Muscle layer of colon (tissue), 2 donors: ENCODE data around the gene RRAS2.
"Not testable (repeated sequence)": the region's sequence is repeated elsewhere in the genome, so short reads cannot be mapped to it uniquely, and the experiment has no call there.

Experiments used
- H3K27ac ChIP-seq: one replicate; pipeline ENCODE4 v1.7.0; 2013; ENCODE audit warnings: low read depth, mild to moderate bottlenecking, low read length, moderate library complexity
- H3K27me3 ChIP-seq, 2 donors: one replicate each; pipeline ENCODE4 v1.7.0; 2013; ENCODE audit warnings: low read length in 2 of 2, mild to moderate bottlenecking in 2 of 2; ENCODE audit not compliant: insufficient read depth in 2 of 2, control insufficient read depth in 1 of 2
- H3K36me3 ChIP-seq: one replicate; pipeline ENCODE4 v1.7.0; 2013; ENCODE audit warnings: mild to moderate bottlenecking, low read length; ENCODE audit not compliant: insufficient read depth
- H3K4me1 ChIP-seq: one replicate; pipeline ENCODE4 v1.7.0; 2013; ENCODE audit warnings: mild to moderate bottlenecking, low read length; ENCODE audit not compliant: insufficient read depth
- H3K4me3 ChIP-seq, 2 donors: one replicate each; pipeline ENCODE4 v1.7.0; 2013; ENCODE audit warnings: low read length in 2 of 2, low read depth in 1 of 2, mild to moderate bottlenecking in 1 of 2, moderate library complexity in 1 of 2
- H3K9ac ChIP-seq: one replicate; pipeline ENCODE4 v1.7.0; 2013; ENCODE audit warnings: low read length
- H3K9me3 ChIP-seq: one replicate; pipeline ENCODE4 v1.7.0; 2013; ENCODE audit warnings: mild to moderate bottlenecking, low read length
- donor health status: abdominal sarcoma.
- donor health status: Adenocarcinoma of cecum.

Gene RRAS2

DNA sequence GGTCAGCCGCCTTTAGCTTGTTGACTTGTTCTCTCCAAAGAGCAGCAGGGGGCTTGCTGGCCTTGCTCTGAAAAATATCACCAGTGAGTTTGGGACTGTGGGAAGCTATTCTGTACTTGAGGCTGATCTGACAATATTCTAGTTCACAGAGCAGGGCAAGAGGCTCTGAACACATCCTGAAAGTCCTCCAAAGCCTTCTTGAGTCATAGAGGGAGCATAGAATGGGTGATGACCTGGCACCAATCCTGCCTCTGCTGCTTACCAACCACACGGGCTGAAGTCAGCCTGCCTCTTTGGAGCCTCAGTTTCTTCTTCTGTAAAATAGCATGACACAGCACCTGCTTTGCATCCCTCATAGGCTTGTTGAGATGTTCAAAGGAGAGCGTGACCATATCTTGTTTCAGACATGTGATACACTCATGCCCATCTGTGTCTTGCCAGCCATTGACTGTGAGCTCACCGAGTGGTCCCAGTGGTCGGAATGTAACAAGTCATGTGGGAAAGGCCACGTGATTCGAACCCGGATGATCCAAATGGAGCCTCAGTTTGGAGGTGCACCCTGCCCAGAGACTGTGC, 96.6 kb downstream of the RRAS2 start:
- H3K36me3 ChIP-seq, result no peaks in the 10 kb centered on the region
- no peak overlapping the region for H3K27ac ChIP-seq
- no peak overlapping the region for H3K9ac ChIP-seq
- H3K9me3 ChIP-seq, result no peaks in the 10 kb centered on the region
- H3K4me3 ChIP-seq, result no peak overlapping the region
- H3K4me1 ChIP-seq, result peaks cover 5% of the 10 kb centered on the region
- H3K27me3 ChIP-seq, result no peaks in the 10 kb centered on the region

DNA sequence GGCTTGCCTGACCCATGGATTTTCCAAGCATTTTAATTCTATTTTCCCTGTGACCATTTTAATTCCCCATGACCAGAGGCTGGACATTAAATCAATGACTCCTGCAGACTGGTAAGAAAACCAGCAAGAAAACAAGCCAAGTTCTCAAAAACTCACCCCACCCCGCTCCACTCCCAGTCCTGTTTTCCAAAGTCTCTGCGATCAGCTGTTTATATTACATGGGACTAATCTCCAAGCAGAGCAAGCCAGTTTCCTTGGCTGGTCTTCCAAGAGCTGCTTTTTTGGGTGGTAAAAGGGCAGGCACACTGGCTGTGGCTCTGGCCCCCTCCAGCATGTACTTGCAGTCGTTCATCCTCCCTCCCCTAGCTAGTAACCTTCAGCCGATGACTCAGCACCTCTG, 97.9 kb downstream of the RRAS2 start:
- H3K9me3 ChIP-seq, result no peaks in the 10 kb centered on the region
- H3K36me3 ChIP-seq, result no peaks in the 10 kb centered on the region
- H3K4me1 ChIP-seq, result peaks cover 5% of the 10 kb centered on the region
- H3K27me3 ChIP-seq, result no peaks in the 10 kb centered on the region
- H3K4me3 ChIP-seq, result no peak overlapping the region
- H3K9ac ChIP-seq, result no peak overlapping the region
- no peak overlapping the region for H3K27ac ChIP-seq

DNA sequence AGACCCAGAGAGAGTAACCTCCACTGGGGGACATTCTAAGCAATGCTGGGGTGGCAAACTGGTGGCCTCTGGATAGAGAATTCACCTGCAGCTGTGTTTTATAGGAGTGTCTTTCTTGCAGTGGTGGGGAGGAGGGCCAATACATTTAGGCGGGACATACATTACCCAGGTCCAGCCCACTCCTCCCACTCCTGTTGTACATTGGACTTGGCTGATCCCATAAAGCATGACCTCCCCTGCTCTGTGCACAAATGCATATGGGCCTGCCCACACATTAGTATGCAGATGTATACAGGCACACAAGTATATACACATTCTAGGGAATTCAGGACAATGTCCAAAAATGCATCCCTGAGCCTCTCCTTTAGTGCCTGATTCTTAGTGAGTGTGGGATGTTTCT, 99.1 kb downstream of the RRAS2 start:
- no peaks in the 10 kb centered on the region for H3K27me3 ChIP-seq
- no peaks in the 10 kb centered on the region for H3K36me3 ChIP-seq

DNA sequence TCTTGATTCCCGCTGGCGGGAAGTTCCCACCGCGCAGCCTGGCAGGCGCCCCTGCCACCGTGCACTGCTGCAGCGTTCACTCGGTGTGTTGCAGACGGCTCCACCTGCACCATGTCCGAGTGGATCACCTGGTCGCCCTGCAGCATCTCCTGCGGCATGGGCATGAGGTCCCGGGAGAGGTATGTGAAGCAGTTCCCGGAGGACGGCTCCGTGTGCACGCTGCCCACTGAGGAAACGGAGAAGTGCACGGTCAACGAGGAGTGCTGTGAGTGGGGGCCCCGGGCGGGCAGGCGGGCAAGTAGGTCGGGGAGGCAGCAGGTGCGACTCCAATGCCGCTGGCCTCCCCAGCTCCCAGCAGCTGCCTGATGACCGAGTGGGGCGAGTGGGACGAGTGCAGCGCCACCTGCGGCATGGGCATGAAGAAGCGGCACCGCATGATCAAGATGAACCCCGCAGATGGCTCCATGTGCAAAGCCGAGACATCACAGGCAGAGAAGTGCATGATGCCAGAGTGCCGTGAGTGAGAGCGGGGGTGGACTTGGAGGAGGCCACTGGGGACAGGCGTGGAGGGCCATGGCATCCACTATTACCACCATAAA, 99.7 kb downstream of the RRAS2 start:
- Histone ChIP-seq H3K4me1 (peaks cover 5% of the 10 kb centered on the region), H3K9ac (no peak overlapping the region), H3K27me3 (no peaks in the 10 kb centered on the region), H3K36me3 (no peaks in the 10 kb centered on the region), H3K9me3 (no peaks in the 10 kb centered on the region), H3K4me3 (no peak overlapping the region), H3K27ac (no peak overlapping the region)

More for the DNA sequence above, 99.1 kb downstream of the RRAS2 start:
- H3K4me3 ChIP-seq, result no peak overlapping the region
- peaks cover 5% of the 10 kb centered on the region for H3K4me1 ChIP-seq
- no peaks in the 10 kb centered on the region for H3K9me3 ChIP-seq
- no peak overlapping the region for H3K9ac ChIP-seq
- no peak overlapping the region for H3K27ac ChIP-seq

DNA sequence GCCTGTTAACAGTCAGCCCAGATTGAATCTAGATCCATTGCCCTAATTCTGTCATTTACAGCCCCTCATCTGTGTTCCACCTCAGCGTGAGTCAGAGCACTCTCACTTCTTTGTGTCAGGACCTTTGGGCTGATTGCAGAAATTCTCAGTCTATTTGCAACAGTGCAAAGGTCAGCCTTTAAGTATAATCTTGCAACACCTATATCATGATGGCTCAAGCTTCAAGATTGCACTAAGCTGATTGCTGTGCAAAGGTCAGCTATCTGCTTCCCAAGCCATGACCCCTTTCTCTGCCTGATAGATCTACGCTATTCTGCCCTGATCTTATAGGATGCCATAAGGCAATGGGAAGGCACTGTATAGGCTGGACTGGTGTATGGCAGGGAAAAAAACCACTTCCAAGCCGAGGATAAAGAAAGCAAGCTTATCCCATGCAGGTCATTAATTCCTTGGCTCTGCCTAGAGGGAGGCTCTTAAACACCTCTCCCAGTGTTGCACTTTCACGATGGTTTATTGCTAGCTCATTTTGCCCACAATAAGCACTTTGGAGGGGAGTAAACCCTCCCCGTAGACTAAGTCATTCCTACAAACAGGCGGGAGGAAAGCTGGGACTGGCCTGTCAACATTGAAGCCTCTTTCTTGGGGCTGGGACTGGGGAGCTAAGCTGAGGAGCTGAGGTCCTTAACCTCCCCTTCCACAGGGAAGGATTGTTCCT, 100.6 kb downstream of the RRAS2 start:
- Histone ChIP-seq H3K27me3 (no peaks in the 10 kb centered on the region), H3K4me1 (peaks cover 5% of the 10 kb centered on the region), H3K9me3 (no peaks in the 10 kb centered on the region), H3K9ac (no peak overlapping the region), H3K36me3 (no peaks in the 10 kb centered on the region), H3K4me3 (no peak overlapping the region), H3K27ac (no peak overlapping the region)

DNA sequence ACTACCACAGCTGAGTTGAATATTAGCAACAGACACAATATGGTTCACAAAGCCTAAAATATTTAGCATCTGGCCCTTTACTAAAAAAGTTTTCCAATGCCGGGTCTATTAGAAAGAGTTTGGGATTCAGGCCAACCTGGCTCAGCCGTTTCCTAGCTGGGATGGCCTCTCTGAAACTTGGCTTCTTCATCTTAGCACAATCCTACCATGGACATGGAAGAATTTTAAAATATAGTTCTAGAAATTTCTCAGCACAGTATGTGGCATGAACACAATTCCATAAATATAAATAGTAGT, 103.8 kb downstream of the RRAS2 start:
- no peaks in the 10 kb centered on the region for H3K27me3 ChIP-seq

DNA sequence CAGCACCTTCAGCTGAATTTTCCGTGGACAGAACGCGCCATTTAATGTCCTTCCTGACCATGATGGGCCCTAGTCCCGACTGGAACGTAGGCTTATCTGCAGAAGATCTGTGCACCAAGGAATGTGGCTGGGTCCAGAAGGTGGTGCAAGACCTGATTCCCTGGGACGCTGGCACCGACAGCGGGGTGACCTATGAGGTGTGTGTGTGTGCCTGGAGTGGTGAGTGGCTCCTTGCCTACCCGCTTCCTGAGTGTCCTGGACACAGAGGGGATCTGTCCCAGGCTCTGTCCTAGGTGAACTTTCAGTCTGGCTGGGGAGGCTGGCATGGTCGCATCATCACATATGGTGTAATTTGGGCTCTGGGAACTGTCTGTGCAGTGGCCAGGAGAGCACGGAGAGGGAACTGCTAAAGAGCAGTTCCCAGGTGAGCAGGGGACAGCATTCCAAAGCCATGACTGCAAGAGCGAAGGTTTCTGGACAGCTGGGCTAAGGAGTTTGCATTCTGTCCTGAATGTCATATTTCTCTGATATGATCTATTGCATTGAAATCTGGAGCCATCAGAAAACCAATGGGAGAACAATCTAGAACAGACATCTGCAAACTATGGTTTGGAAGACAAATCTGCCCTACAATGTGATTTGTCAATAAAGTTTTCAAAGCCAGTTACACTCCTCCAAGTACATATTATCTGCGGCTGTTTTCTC, 104.3 kb downstream of the RRAS2 start:
- Histone ChIP-seq H3K9ac (no peak overlapping the region), H3K27me3 (no peaks in the 10 kb centered on the region), H3K36me3 (no peaks in the 10 kb centered on the region), H3K4me3 (no peak overlapping the region), H3K27ac (no peak overlapping the region), H3K9me3 (no peaks in the 10 kb centered on the region), H3K4me1 (no peaks in the 10 kb centered on the region)

More for the DNA sequence above, 103.8 kb downstream of the RRAS2 start:
- H3K9ac ChIP-seq, result no peak overlapping the region
- H3K36me3 ChIP-seq, result no peaks in the 10 kb centered on the region
- no peaks in the 10 kb centered on the region for H3K4me1 ChIP-seq
- H3K4me3 ChIP-seq, result no peak overlapping the region
- H3K9me3 ChIP-seq, result no peaks in the 10 kb centered on the region
- no peak overlapping the region for H3K27ac ChIP-seq

DNA sequence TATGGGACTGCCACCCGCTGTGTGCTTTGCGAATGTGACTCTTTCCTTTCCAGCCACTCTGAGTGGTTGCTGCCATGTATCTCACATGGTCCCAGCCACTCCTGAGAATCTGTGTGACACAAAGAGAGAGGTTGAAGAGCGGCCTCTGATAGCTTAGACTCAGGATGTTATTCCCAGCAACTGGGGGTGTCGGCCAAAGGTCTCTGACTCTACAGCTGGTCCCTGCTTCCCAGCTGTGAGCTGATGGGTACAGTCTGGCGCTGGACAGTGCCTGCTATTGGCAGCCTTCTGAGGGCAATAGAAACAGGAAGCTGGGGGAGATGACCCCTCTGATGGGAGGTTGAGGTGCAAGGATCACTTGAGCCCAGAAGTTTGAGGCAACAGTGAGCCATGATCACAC, 105.1 kb downstream of the RRAS2 start:
- no peaks in the 10 kb centered on the region for H3K4me1 ChIP-seq
- H3K27ac ChIP-seq, result no peak overlapping the region
- no peak overlapping the region for H3K9ac ChIP-seq
- no peaks in the 10 kb centered on the region for H3K27me3 ChIP-seq
- no peaks in the 10 kb centered on the region for H3K9me3 ChIP-seq
- H3K4me3 ChIP-seq, result no peak overlapping the region
- H3K36me3 ChIP-seq, result no peaks in the 10 kb centered on the region

DNA sequence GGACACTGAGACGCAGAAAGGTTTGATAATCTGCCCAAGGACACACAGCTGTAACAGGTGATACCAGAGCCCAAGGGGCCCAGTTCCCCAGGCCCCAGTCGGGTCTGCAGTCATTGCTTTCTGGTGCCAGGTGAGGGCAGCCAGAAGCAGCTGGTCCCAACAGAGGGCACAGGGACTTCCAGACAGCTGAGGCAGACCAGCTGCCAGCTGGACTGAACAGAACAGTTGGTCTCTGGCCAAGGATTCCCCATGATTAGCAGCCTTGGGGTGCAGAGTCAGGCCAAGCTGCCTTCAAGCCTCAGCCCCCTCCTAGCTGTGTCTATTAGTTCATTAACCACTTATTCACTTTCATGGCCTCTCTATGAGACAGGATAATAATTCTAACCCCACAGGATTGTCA, 105.6 kb downstream of the RRAS2 start:
- H3K9ac ChIP-seq, result no peak overlapping the region
- H3K27me3 ChIP-seq, result no peaks in the 10 kb centered on the region
- H3K9me3 ChIP-seq, result no peaks in the 10 kb centered on the region
- H3K27ac ChIP-seq, result no peak overlapping the region
- no peak overlapping the region for H3K4me3 ChIP-seq
- no peaks in the 10 kb centered on the region for H3K4me1 ChIP-seq
- no peaks in the 10 kb centered on the region for H3K36me3 ChIP-seq

DNA sequence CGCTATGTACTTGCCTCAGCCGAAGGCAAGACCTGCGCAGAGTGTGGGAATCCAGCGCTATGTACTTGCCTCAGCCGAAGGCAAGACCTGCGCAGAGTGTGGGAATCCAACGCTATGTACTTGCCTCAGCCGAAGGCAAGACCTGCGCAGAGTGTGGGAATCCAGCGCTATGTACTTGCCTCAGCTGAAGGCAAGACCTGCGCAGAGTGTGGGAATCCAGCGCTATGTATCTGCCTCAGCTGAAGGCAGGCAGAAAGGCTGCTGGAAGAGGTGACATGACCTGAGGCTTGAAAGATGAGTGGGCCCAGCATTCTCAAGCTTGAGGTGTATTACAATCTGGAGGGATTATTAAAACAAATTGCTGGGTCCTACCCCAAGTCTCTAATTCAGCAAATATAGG, 106.5 kb downstream of the RRAS2 start:
- not testable (repeated sequence) for H3K4me3 ChIP-seq, H3K4me1 ChIP-seq, H3K27ac ChIP-seq, H3K36me3 ChIP-seq, H3K9ac ChIP-seq, H3K9me3 ChIP-seq, H3K27me3 ChIP-seq

DNA sequence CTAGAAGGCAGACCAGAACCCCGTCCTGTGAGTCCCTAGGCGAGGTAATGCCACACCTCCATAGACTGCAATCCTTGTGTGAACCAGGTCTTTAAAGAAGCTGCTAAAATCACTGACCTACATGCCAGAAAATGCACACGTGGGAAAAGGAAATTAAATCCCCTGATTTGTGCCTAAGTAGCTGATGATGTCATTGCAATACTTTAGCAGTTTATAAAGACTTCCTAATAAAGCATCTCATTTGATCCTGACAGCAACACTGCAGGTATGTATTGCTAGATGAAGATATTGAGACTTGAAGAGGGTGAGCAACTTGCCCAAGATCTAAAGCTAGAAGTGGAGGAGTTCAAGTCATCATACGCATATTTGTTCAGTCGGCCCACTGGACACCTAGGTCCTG, 107.2 kb downstream of the RRAS2 start:
- Histone ChIP-seq H3K4me3 (no peak overlapping the region), H3K27ac (no peak overlapping the region), H3K9me3 (no peaks in the 10 kb centered on the region), H3K4me1 (no peaks in the 10 kb centered on the region), H3K27me3 (no peaks in the 10 kb centered on the region), H3K36me3 (no peaks in the 10 kb centered on the region), H3K9ac (no peak overlapping the region)
